Stomach (tissue), 9 donors: ENCODE data around the gene TNS2. TPM values are rescaled to one million over a fixed set of nuclear protein-coding genes. Genes with fewer than 3 reads are reported as not detected.
"Not testable (repeated sequence)": the region's sequence is repeated elsewhere in the genome, so short reads cannot be mapped to it uniquely, and the experiment has no call there.

Source experiments
- DNase-seq, 2 donors: peaks; one replicate each; pipeline versions ENCODE4 v3.0.0 to v3.0.0-alpha.2; 2013 to 2019
- H3K27ac ChIP-seq, 5 donors: fragments of 200-600 bp in 4 of 5; sonication (generic) in 4 of 5; one replicate each; pipeline ENCODE4 v1.5.1; 2013 to 2019; ENCODE audit warnings: mild to moderate bottlenecking in 1 of 5, moderate library complexity in 1 of 5
- H3K27me3 ChIP-seq, 3 donors: fragments of 200-600 bp; sonication (generic); one replicate each; pipeline ENCODE4 v1.5.1; 2017 to 2019; ENCODE audit warnings: mixed run types in 1 of 3
- H3K36me3 ChIP-seq, 4 donors: fragments of 200-600 bp; sonication (generic); 1 replicate in 3 of 4; 2 replicates in 1 of 4; pipeline ENCODE4 v1.5.1; 2016 to 2019
- H3K4me1 ChIP-seq, 4 donors: fragments of 200-600 bp; sonication (generic); one replicate each; pipeline ENCODE4 v1.5.1; 2016 to 2019
- H3K4me3 ChIP-seq, 4 donors: fragments of 200-600 bp; sonication (generic) in 3 of 4; one replicate each; pipeline ENCODE4 v1.5.1; 2016 to 2019; ENCODE audit warnings: mild to moderate bottlenecking in 1 of 4
- H3K9me3 ChIP-seq, 4 donors: fragments of 200-600 bp; sonication (generic); one replicate each; pipeline ENCODE4 v1.5.1; 2016 to 2019
- CTCF ChIP-seq, 7 experiments: fragments of 450-650 bp in 4 of 7; fragments of 200-600 bp in 3 of 7; sonication (generic) in 3 of 7; IDR thresholded peaks; one replicate each; pipeline ENCODE4 v1.5.1; 2016 to 2019; ENCODE audit warnings: antibody characterized with exemption in 7 of 7, control low read depth in 2 of 7, mild to moderate bottlenecking in 1 of 7
- EP300 ChIP-seq: sonication (generic); formaldehyde crosslinking; IDR thresholded peaks from one replicate; pipeline ENCODE4 v1.6.1; 2017; ENCODE audit warnings: antibody characterized with exemption
- POLR2A ChIP-seq, 4 donors: fragments of 450-650 bp; IDR thresholded peaks; one replicate each; pipeline ENCODE4 v1.6.1; 2016; ENCODE audit warnings: antibody characterized with exemption in 4 of 4, control low read depth in 2 of 4, mild to moderate bottlenecking in 1 of 4, moderate library complexity in 1 of 4
- POLR2AphosphoS5 ChIP-seq, 3 donors: sonication (generic); formaldehyde crosslinking; IDR thresholded peaks; one replicate each; pipeline ENCODE4 v1.6.1; 2016; ENCODE audit warnings: antibody characterized with exemption in 3 of 3
- WGBS, 5 donors: extraction: QIAGEN DNeasy Blood & Tissue Kit in 3 of 5; methylation state at CpG; one replicate each; pipeline versions ENCODE4 v1.1.5 to v1.1.7; 2013 to 2018; 5-methylcytosine and 5-hydroxymethylcytosine counted together
- intact Hi-C: fragments of 100-400 bp; cut with DNase I; formaldehyde crosslinking; loops from one replicate; pipeline ENCODE4 v1.15.1; 2023; ENCODE audit warnings: low total_unique reads
- polyA plus RNA-seq, 3 donors: library from polyadenylated mRNA; stranded (reverse); fragments of 200-250 nt; gene quantifications; one replicate each; pipeline ENCODE4 v1.2.3, GENCODE V29; 2013
- total RNA-seq, 5 donors: library from RNA; depleted of rRNA; stranded (reverse); fragments of >200 nt; gene quantifications; one replicate each; pipeline versions ENCODE4 v1.1.0 to v1.2.3, GENCODE V29; 2014 to 2016
- donor health status: healthy with polysubstance abuse.
- donor health status: Bipolar disorder and iron deficiency.
- donor health status: healthy.

The TNS2 gene
- total and polyA plus RNA-seq, 8 donors: 38.5 to 164 (median 73.7) TPM

GRCh38 chr12:53105712-53106439, 56.0 kb downstream of the TNS2 start:
- TF ChIP-seq POLR2A (IDR thresholded peaks at IDR 0.05) (no peak), CTCF (IDR thresholded peaks at IDR 0.05) (no peak), POLR2AphosphoS5 (IDR thresholded peaks at IDR 0.05) (no peak), EP300 (no peak)
- peaks cover 0 to 7% (median 5%) of the 10 kb centered on the region in 4 donors for H3K36me3 ChIP-seq
- intact Hi-C loops: no loop called here
- no peak overlapping the region for H3K4me3 ChIP-seq
- 88 to 95% (median 92%) methylated on average over 7 of the region's 7 CpGs for WGBS, 5 donors
- no peak overlapping the region for H3K27ac ChIP-seq
- H3K27me3 ChIP-seq: no peaks in the 10 kb centered on the region
- no peaks in the 10 kb centered on the region for H3K9me3 ChIP-seq
- peak in 1 of 2 donors; percentile 11 for DNase-seq
- H3K4me1 ChIP-seq: peaks cover 0 to 23% (median 8%) of the 10 kb centered on the region in 4 donors

DNA sequence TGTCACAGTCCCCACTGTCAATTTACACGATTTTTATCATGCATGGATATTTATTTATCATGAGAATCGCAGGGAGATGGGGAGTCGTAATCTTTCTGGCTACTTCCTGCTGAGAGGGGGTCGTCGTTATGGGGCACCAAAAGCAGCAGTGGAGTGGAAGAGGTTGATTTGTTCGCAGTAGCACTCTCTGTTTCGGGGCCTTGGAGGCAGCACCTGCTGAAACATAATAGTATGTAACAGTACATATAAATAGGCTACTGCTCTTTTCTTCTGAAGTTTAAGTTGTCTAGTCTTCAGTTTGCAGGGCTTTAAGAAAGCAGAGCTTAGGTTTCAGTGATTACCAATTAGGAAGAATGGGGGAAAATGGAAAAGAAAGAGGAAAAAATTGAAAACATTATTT, 57.3 kb downstream of the TNS2 start:
- no peak overlapping the region for H3K4me3 ChIP-seq
- intact Hi-C loops: no loop called here
- H3K27ac ChIP-seq: no peak overlapping the region
- peaks cover 0 to 20% (median 8%) of the 10 kb centered on the region in 4 donors for H3K4me1 ChIP-seq
- H3K27me3 ChIP-seq: no peaks in the 10 kb centered on the region
- TF ChIP-seq CTCF (IDR thresholded peaks at IDR 0.05) (no peak), POLR2A (IDR thresholded peaks at IDR 0.05) (no peak), POLR2AphosphoS5 (IDR thresholded peaks at IDR 0.05) (no peak), EP300 (no peak)
- peaks cover 0 to 2% (median 0%) of the 10 kb centered on the region in 4 donors for H3K36me3 ChIP-seq
- DNase-seq: no peak
- no peaks in the 10 kb centered on the region for H3K9me3 ChIP-seq
- WGBS, 5 donors: 52 to 65% (median 56%) methylated on average over 7 of the region's 7 CpGs

DNA sequence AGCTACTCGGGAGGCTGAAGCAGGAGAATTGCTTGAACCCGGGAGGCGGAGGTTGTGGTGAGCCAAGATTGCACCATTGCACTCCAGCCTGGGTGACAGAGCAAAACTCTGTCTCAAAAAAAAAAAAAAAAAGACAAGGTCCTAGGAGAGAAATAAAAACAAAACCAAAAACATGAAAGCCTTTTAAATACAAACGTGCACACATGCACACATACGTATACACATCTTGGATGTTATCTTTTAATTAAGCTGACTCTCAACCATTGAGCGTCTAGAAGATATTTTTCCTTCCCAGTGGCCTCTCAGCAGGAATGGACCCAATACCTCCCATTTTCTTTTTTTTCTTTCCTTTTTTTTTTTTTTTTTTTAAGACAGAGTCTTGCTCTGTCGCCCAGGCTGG, 62.6 kb downstream of the TNS2 start:
- WGBS, 5 donors: 77 to 94% (median 86%) methylated on average over 6 to 7 of the region's 7 CpGs

DNA sequence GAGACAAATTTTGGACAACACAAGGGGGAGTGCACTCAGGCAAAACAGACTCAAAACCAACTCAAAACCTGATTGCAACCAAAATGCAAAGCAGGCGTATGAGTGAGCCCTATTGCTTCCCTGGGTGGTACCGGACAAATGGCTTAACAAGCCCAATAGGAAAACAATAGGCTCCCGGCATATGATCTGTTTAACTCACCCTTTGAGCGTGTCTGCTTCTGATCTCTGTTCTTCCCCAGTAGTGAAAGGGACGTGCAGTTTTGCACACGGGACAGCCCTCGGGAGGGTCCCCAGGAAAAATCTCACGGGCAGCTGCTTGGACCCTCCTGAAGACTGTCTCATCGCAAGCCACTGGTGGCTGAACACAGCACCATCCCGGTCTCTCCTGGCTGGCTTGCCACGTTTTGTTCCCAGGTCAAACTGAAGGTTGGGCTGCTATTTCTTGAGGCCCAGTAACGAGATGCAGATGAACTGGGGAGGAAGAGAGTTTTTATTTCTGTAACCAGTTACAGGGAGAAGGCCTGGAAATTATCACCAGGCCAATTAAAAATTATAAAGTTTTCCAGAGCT, 63.4 kb downstream of the TNS2 start:
- no peaks in the 10 kb centered on the region for H3K9me3 ChIP-seq
- no peak overlapping the region for H3K4me3 ChIP-seq
- no peak overlapping the region for H3K27ac ChIP-seq
- H3K4me1 ChIP-seq: peaks cover 0 to 7% (median 0%) of the 10 kb centered on the region in 4 donors
- intact Hi-C loops: no loop called here
- 81 to 89% (median 86%) methylated on average over 12 of the region's 12 CpGs for WGBS, 5 donors
- no peaks in the 10 kb centered on the region for H3K27me3 ChIP-seq
- TF ChIP-seq POLR2A (IDR thresholded peaks at IDR 0.05) (no peak), CTCF (IDR thresholded peaks at IDR 0.05) (no peak), POLR2AphosphoS5 (IDR thresholded peaks at IDR 0.05) (no peak), EP300 (no peak)
- peak in 1 of 2 donors; percentile 14 for DNase-seq
- H3K36me3 ChIP-seq: no peaks in the 10 kb centered on the region

More for the DNA sequence above, 62.6 kb downstream of the TNS2 start:
- H3K9me3 ChIP-seq, DNase-seq, intact Hi-C loops, H3K27me3 ChIP-seq, H3K27ac ChIP-seq, H3K4me1 ChIP-seq, H3K36me3 ChIP-seq, H3K4me3 ChIP-seq: not testable (repeated sequence)

GRCh38 chr12:53113951-53114350, 64.1 kb downstream of the TNS2 start:
- no peaks in the 10 kb centered on the region for H3K27me3 ChIP-seq
- no peak for DNase-seq
- peaks cover 0 to 7% (median 0%) of the 10 kb centered on the region in 4 donors for H3K4me1 ChIP-seq
- no peak overlapping the region for H3K27ac ChIP-seq
- intact Hi-C loops: no loop called here
- TF ChIP-seq EP300 (no peak), POLR2AphosphoS5 (IDR thresholded peaks at IDR 0.05) (no peak), POLR2A (IDR thresholded peaks at IDR 0.05) (no peak), CTCF (IDR thresholded peaks at IDR 0.05) (no peak)
- no peak overlapping the region for H3K4me3 ChIP-seq
- H3K36me3 ChIP-seq: no peaks in the 10 kb centered on the region
- no peaks in the 10 kb centered on the region for H3K9me3 ChIP-seq
